Activated naive CD4-positive, alpha-beta T cell treated with anti-CD3 and anti-CD28 coated beads, Interleukin-2, amount 10 ng/mL, durations not matched to agents 7 days and 5 days (primary cell): ENCODE data around the gene NEDD1.
A peak's percentile ranks its signal among the peaks of the same experiment; 100 is the strongest.

ENCODE experiments used
- CTCF ChIA-PET: fragments of 350-600 bp; sonication (Branson Sonifier 250); formaldehyde crosslinking; loops from one replicate; lab custom pipeline; 2021; ENCODE audit warnings: antibody characterized with exemption; lab: Charles Lee
- DNase-seq: peaks from one replicate; pipeline ENCODE4 v3.0.0-alpha.2; 2020
- H3K27ac Mint-ChIP-seq: one replicate; pipeline ENCODE4 v1.8.0; 2021; ENCODE audit warnings: mild to moderate bottlenecking, moderate library complexity, mixed read lengths
- H3K27me3 Mint-ChIP-seq: one replicate; pipeline ENCODE4 v1.8.0; 2021; ENCODE audit warnings: mild to moderate bottlenecking, mixed read lengths
- H3K36me3 Mint-ChIP-seq: one replicate; pipeline ENCODE4 v1.8.0; 2021; ENCODE audit warnings: mixed read lengths
- H3K4me1 Mint-ChIP-seq: one replicate; pipeline ENCODE4 v1.8.0; 2021; ENCODE audit warnings: mixed read lengths
- H3K4me3 Mint-ChIP-seq: one replicate; pipeline ENCODE4 v1.8.0; 2021; ENCODE audit warnings: mild to moderate bottlenecking, moderate library complexity, mixed read lengths
- H3K9me3 Mint-ChIP-seq: one replicate; pipeline ENCODE4 v1.8.0; 2021; ENCODE audit warnings: mixed read lengths

Gene NEDD1, protein sequence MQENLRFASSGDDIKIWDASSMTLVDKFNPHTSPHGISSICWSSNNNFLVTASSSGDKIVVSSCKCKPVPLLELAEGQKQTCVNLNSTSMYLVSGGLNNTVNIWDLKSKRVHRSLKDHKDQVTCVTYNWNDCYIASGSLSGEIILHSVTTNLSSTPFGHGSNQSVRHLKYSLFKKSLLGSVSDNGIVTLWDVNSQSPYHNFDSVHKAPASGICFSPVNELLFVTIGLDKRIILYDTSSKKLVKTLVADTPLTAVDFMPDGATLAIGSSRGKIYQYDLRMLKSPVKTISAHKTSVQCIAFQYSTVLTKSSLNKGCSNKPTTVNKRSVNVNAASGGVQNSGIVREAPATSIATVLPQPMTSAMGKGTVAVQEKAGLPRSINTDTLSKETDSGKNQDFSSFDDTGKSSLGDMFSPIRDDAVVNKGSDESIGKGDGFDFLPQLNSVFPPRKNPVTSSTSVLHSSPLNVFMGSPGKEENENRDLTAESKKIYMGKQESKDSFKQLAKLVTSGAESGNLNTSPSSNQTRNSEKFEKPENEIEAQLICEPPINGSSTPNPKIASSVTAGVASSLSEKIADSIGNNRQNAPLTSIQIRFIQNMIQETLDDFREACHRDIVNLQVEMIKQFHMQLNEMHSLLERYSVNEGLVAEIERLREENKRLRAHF

GRCh38 chr12:96906849-96907670 is at the start of gene NEDD1:
Gene NEDD1, plus strand, starts transcription at chr12:96907257. Its CDS starts 2,503 bp downstream, at chr12:96909760.
- Mint-ChIP-seq H3K4me1 (peaks cover 47% of the 10 kb centered on the region), H3K36me3 (peaks cover 27% of the 10 kb centered on the region), H3K9me3 (no peaks in the 10 kb centered on the region), H3K27ac (peak within 1 kb of the TSS; percentile 98), H3K4me3 (peak within 1 kb of the TSS; percentile 92), H3K27me3 (peaks cover 4% of the 10 kb centered on the region)
- CTCF ChIA-PET, result no interaction called here
- DNase-seq, result peak; percentile 88

GRCh38 chr12:96858162-96858561 is 48.9 kb upstream of the NEDD1 start:
- CTCF ChIA-PET, result no interaction called here
- Mint-ChIP-seq H3K36me3 (no peaks in the 10 kb centered on the region), H3K4me3 (no peak overlapping the region), H3K9me3 (no peaks in the 10 kb centered on the region), H3K27ac (no peak overlapping the region), H3K27me3 (peaks cover 4% of the 10 kb centered on the region), H3K4me1 (no peaks in the 10 kb centered on the region)
- no peak for DNase-seq

DNA sequence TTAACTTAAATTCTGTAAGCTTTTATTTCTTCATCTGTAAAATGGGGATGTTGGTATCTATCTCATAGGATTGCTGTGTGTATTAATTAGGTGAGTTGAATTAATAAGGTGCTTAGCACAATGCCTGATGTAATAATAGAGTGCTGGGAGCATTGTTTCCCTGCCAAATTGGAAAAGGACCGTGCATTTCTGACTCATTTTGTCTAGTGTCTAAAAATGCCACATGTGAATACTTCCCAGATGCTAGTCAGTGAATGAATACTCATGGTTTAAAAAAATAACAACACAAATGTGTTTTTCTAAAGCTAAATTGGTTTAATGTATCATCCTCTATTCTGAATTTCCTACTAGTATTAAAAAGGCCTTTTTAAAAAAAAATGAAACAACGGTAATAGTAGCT is 45.4 kb upstream of the NEDD1 start:
- no peak overlapping the region for H3K4me3 Mint-ChIP-seq
- H3K4me1 Mint-ChIP-seq, result no peaks in the 10 kb centered on the region
- H3K27me3 Mint-ChIP-seq, result peaks cover 16% of the 10 kb centered on the region
- no peaks in the 10 kb centered on the region for H3K9me3 Mint-ChIP-seq
- no peaks in the 10 kb centered on the region for H3K36me3 Mint-ChIP-seq
- no peak overlapping the region for H3K27ac Mint-ChIP-seq
- no peak for DNase-seq
- CTCF ChIA-PET, result no interaction called here

GRCh38 chr12:96862326-96862725 is 44.7 kb upstream of the NEDD1 start:
- peaks cover 16% of the 10 kb centered on the region for H3K27me3 Mint-ChIP-seq
- no peak overlapping the region for H3K27ac Mint-ChIP-seq
- H3K4me3 Mint-ChIP-seq, result no peak overlapping the region
- no peak for DNase-seq
- H3K36me3 Mint-ChIP-seq, result no peaks in the 10 kb centered on the region
- no peaks in the 10 kb centered on the region for H3K4me1 Mint-ChIP-seq
- no peaks in the 10 kb centered on the region for H3K9me3 Mint-ChIP-seq
- CTCF ChIA-PET, result no interaction called here

- Mint-ChIP-seq H3K27me3 (peaks cover 16% of the 10 kb centered on the region), H3K4me3 (no peak overlapping the region), H3K36me3 (no peaks in the 10 kb centered on the region), H3K27ac (no peak overlapping the region), H3K4me1 (no peaks in the 10 kb centered on the region), H3K9me3 (no peaks in the 10 kb centered on the region)
- CTCF ChIA-PET, result no interaction called here
- no peak for DNase-seq
Measured at GRCh38 chr12:96864335-96864734, 42.7 kb upstream of the NEDD1 start.

- no peaks in the 10 kb centered on the region for H3K36me3 Mint-ChIP-seq
- DNase-seq, result no peak
- H3K27me3 Mint-ChIP-seq, result peaks cover 13% of the 10 kb centered on the region
- CTCF ChIA-PET, result no interaction called here
- no peak overlapping the region for H3K4me3 Mint-ChIP-seq
- no peak overlapping the region for H3K27ac Mint-ChIP-seq
- H3K4me1 Mint-ChIP-seq, result no peaks in the 10 kb centered on the region
- H3K9me3 Mint-ChIP-seq, result no peaks in the 10 kb centered on the region
Measured at GRCh38 chr12:96866801-96867590, 40.1 kb upstream of the NEDD1 start.

DNA sequence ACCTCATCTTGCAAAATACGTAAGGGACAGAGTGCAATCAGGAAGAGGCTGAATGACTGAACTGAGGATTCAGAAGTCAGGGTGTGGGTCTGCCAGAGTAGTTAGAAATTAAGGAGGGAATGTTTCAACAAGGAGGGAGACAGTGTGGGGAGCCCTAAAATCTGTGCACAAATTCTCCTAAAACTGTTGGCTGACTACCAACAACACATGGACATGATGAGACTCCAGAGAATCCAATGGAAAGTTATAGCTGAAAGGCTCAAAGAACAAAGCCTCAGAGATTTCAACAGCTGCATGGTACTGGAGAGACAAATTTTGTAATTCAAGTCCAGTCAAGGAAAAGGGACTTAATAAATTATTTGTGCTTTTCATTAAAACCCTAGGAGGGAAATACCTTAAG is 36.1 kb upstream of the NEDD1 start:
- DNase-seq, result no peak
- H3K9me3 Mint-ChIP-seq, result no peaks in the 10 kb centered on the region
- CTCF ChIA-PET, result no interaction called here
- no peak overlapping the region for H3K27ac Mint-ChIP-seq
- no peak overlapping the region for H3K4me3 Mint-ChIP-seq
- H3K36me3 Mint-ChIP-seq, result no peaks in the 10 kb centered on the region
- no peaks in the 10 kb centered on the region for H3K4me1 Mint-ChIP-seq
- H3K27me3 Mint-ChIP-seq, result no peaks in the 10 kb centered on the region

DNA sequence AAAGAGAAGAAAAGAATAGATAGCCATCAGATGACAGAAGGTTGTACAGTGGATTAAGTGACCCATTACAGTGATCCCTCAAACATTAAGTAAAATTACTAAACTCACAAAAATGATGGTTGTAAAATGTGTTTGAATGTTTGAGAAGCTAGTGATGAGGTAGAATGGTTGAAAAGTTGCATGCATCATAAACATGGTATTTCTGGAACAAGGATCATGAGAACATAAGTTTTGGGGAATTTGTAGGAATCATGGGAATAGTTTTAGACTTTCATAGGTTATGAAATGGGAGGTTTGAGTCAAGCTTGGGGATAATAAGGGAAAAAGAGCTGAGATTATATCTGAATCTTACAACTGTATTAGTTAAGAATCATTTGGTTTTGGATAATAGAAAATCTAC is 34.1 kb upstream of the NEDD1 start:
- Mint-ChIP-seq H3K27me3 (peaks cover 9% of the 10 kb centered on the region), H3K9me3 (no peaks in the 10 kb centered on the region), H3K36me3 (no peaks in the 10 kb centered on the region), H3K4me3 (no peak overlapping the region), H3K4me1 (no peaks in the 10 kb centered on the region), H3K27ac (no peak overlapping the region)
- CTCF ChIA-PET, result no interaction called here
- no peak for DNase-seq

DNA sequence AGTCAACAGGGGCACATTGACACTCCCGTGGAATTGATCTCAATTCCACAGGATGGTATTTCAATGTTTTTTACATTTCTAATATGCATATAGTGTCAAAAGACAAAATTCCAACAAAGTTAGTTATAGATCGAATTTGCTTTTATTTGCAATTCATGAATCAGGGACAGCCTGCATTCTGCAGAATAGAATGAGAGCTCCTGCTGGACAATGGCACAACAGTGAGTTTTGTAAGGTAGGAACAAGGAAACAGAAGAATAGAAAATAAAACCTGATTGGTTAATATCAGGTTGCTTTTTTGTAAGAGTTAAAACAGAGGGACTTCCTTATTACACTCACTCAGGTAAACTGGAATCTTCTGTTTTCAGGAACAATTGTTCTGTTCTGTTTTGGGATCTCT is 32.8 kb upstream of the NEDD1 start:
- H3K9me3 Mint-ChIP-seq, result no peaks in the 10 kb centered on the region
- no peak overlapping the region for H3K4me3 Mint-ChIP-seq
- H3K4me1 Mint-ChIP-seq, result no peaks in the 10 kb centered on the region
- H3K27ac Mint-ChIP-seq, result no peak overlapping the region
- CTCF ChIA-PET, result no interaction called here
- no peaks in the 10 kb centered on the region for H3K36me3 Mint-ChIP-seq
- H3K27me3 Mint-ChIP-seq, result peaks cover 9% of the 10 kb centered on the region
- no peak for DNase-seq

DNA sequence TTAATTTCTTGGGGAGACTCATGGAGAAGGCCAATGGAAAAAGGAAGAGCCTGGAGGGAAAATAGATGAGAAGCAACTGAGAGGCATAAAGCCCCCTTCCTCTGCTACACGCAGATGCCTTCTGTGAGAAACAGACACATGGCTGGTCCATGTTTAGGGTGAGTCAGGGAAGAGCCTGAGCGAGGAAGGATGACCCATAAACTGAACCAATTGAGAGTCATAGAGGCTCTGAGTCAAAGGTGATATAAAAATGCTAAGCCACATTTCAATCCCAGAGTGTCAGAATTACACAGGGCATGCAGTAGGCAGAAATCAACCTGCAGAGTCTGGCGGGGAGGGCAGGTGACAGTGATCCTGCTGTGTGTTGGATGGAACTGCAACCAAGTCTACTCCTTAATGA is 30.1 kb upstream of the NEDD1 start:
- Mint-ChIP-seq H3K9me3 (no peaks in the 10 kb centered on the region), H3K27me3 (peaks cover 9% of the 10 kb centered on the region), H3K4me3 (no peak overlapping the region), H3K4me1 (no peaks in the 10 kb centered on the region), H3K27ac (no peak overlapping the region), H3K36me3 (no peaks in the 10 kb centered on the region)
- no peak for DNase-seq
- CTCF ChIA-PET, result no interaction called here

- CTCF ChIA-PET, result no interaction called here
- no peaks in the 10 kb centered on the region for H3K36me3 Mint-ChIP-seq
- peaks cover 9% of the 10 kb centered on the region for H3K27me3 Mint-ChIP-seq
- H3K9me3 Mint-ChIP-seq, result no peaks in the 10 kb centered on the region
- no peak overlapping the region for H3K27ac Mint-ChIP-seq
- H3K4me3 Mint-ChIP-seq, result no peak overlapping the region
- H3K4me1 Mint-ChIP-seq, result no peaks in the 10 kb centered on the region
- no peak for DNase-seq
Measured at GRCh38 chr12:96878704-96879103, 28.4 kb upstream of the NEDD1 start.

GRCh38 chr12:96879301-96879700 is 27.8 kb upstream of the NEDD1 start:
- no peak overlapping the region for H3K27ac Mint-ChIP-seq
- CTCF ChIA-PET, result no interaction called here

GRCh38 chr12:96880220-96880619 is 26.8 kb upstream of the NEDD1 start:
- CTCF ChIA-PET, result no interaction called here
- DNase-seq, result no peak

More at GRCh38 chr12:96879301-96879700, 27.8 kb upstream of the NEDD1 start:
- Mint-ChIP-seq H3K4me3 (no peak overlapping the region), H3K27me3 (peaks cover 9% of the 10 kb centered on the region), H3K4me1 (no peaks in the 10 kb centered on the region), H3K9me3 (no peaks in the 10 kb centered on the region), H3K36me3 (no peaks in the 10 kb centered on the region)
- DNase-seq, result no peak

DNA sequence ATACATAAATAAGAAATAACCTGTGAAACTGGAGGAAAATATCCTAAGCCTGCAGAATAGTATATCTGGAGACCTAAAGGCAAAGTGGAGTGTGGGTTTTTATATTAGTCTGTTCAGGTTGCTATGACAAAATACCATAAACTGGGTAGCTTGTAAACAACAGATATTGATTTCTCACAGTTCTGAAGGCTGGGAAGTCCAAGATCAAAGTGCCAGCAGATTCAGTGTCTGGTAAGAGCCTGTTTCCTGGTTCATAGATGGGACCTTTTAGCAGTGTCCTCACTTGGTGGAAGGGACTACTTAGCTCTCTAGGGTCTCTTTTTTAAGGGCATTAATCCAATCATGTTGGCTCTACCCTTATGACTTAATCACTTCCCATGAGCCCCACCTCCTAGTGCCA is 25.4 kb upstream of the NEDD1 start:
- no peak for DNase-seq
- H3K9me3 Mint-ChIP-seq, result no peaks in the 10 kb centered on the region
- peaks cover 12% of the 10 kb centered on the region for H3K27me3 Mint-ChIP-seq
- no peak overlapping the region for H3K4me3 Mint-ChIP-seq
- H3K27ac Mint-ChIP-seq, result no peak overlapping the region
- CTCF ChIA-PET, result no interaction called here
- H3K36me3 Mint-ChIP-seq, result no peaks in the 10 kb centered on the region
- no peaks in the 10 kb centered on the region for H3K4me1 Mint-ChIP-seq

More at GRCh38 chr12:96880220-96880619, 26.8 kb upstream of the NEDD1 start:
- no peak overlapping the region for H3K27ac Mint-ChIP-seq
- peaks cover 9% of the 10 kb centered on the region for H3K27me3 Mint-ChIP-seq
- no peaks in the 10 kb centered on the region for H3K9me3 Mint-ChIP-seq
- no peaks in the 10 kb centered on the region for H3K4me1 Mint-ChIP-seq
- H3K4me3 Mint-ChIP-seq, result no peak overlapping the region
- H3K36me3 Mint-ChIP-seq, result no peaks in the 10 kb centered on the region
